GM21786 (cell line): ENCODE results near the gene SGSM2.

Experiments used
- ATAC-seq: cut with Tn5 transposase; IDR thresholded peaks from one replicate; pipeline ENCODE4 v1.9.1; 2021; ENCODE audit not compliant: unreplicated experiment

Gene SGSM2

DNA sequence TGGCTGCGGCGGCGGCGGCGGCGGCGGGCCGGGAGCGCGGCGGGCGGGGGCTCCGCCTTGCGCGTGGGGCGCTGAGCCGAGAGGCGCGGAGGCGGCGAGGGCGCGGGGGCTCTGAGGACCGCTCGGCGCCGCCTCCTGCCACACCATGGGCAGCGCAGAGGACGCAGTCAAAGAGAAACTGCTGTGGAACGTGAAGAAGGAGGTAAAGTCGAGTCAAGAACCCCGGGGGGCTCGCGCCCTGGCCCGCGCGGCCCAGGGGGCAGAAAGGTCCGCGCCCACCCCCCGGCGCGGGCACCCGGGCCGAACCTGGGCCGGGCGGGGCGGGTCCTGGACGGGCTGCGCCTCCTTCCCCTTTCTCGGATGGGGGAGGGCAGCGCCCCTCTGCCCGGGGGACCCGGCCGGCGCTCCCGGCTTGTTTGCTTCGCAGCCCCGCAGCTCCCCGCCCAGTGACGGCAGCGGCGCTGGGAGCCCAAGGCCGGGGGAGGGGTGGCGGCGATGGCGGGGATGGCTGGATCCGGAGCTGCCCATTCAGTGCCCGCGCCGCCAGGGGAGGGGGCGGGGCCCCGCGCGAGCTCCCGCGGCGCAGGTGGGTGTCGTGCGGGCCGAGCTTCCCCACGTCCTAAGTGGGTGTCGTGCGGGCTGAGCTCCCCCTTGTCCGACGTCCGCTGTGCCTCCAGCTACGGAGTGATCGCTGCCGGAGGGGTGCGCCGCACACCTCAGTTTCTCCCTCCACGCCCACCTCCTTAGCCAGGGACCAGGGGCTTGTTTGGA is 428 bp downstream of the SGSM2 start:
- no peak for ATAC-seq

DNA sequence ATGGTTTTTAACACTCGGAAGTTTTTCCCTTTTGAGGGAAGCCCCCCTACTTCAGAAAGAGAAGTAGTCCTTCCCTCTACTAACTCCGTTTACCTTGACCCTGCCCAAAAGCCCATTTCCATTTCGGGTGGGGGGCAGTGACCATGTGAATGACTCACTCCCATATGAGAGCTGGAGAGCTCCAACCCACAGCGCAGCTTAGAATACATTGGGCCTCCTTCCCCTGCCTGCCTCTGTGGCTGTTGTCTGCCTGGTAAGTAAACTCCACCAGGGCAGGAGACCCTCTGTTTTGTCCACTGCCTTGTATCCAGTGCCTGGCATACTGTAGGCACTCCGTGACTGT is 985 bp downstream of the SGSM2 start:
- ATAC-seq, result no peak

DNA sequence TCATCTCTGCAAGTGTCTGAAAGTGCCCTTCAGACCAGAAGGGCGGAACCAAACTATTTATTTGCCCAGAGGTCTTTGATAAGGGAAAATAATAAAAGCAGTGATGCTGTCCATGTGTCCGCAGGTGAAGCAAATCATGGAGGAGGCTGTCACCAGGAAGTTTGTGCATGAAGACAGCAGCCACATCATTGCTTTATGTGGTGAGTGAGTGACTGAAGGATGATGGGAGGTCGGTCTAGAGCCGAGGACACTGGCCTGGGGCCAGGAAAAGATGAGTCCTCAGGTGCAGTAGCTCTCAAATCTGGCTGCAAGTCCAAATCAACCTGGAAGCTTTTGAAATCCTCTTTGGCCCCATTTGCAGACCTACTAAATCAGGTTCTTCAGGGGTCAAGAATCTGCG is 6.1 kb downstream of the SGSM2 start:
- no peak for ATAC-seq

DNA sequence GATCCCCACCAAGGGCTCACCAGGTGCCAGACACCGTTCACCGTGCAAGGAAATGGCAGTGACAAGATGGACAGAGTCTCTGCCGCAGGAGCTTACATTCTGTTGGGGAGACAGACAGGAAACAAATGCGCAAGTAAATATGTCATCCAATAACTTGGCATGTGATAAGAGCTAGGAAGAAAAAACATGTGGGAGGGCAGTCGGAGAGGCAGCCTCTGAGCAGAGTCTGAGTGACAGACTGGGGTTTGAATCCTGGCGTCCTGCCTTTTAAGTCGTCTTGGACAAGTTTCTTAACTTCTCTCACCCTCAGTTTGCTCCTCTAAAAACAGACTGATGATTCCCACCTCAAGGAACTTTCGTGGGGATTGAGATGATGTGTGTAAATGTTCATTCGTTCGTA is 7.2 kb downstream of the SGSM2 start:
- ATAC-seq, result no peak

DNA sequence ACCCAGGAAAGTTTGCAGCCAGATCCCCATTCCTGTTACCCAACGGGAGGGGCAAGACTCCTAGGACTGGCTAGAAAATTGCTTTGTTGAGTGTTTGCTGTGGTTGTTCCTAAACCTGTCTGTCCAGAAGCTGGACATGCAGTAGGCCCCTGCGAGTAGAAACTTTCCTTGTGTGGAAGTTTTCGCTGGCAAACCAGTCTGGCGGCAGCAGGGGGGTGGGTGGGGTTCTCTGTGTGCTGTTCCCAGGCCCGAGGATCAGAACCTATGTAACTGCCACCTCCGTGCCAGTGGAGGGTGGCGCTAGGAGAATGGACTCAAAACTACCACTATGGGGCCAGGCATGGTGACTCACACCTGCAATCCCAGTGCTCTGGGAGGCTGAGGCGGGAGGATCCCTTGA is 9.2 kb downstream of the SGSM2 start:
- no peak for ATAC-seq

DNA sequence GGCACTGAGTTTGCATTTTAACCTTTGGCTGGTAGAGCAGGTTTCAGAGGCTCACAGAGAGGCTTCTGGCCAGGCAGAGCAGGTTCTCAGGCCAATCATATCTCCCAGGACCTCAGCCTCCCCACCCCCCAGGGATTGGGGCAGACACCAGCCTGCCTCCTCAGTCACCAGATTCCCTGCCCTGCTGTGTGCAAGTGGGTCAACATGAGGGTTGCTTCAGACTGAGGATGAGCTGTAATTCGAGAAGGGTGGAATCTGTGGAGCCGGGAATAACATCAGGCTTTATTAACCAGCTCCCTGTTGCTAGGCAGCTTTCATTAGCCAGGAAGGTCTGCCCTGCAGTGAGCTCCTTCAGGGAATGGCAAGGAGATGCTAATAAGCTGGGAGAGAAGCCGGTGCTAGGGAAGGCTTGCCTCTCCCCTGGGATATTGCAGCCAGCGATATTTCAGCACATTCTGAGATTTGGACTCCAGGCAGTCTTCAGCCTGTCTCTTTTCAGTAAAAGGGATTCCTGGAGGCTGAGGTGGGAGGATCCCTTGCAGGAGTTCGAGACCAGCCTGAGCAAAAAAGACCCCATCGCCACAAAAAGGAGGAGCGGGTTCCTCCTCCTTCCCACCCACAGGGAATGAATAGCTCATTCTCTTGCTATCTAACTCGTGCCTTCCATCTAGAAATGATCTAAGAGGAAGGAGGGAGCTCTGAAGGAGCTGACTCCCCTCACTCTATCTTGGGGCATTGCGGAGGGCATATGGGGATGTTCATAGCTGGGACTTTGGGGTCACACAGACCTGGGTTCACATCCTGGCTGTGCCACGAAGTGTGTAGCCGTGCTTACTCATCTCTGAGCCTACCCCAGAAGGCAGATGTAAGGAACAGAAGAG is 10.7 kb downstream of the SGSM2 start:
- no peak for ATAC-seq

DNA sequence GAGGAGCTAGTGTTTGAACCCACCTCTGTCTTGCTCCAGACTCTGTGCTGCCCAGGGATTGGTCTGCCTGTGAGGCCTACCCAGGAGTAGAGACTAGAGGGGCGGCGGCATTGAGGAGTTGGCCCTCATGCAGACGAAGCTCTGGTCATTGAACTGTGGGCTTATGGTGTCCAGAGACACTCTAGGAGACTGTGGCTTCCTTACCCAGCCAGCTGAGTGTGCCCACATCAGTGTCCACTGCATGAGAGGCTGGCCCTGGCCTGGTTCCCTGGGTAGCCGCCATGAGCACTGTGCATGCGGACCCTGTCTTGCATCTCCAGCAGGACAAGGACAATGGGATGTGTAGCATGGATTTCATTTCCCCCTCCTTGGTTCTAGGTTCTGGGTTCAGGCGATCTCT is 14.0 kb downstream of the SGSM2 start:
- ATAC-seq, result no peak

DNA sequence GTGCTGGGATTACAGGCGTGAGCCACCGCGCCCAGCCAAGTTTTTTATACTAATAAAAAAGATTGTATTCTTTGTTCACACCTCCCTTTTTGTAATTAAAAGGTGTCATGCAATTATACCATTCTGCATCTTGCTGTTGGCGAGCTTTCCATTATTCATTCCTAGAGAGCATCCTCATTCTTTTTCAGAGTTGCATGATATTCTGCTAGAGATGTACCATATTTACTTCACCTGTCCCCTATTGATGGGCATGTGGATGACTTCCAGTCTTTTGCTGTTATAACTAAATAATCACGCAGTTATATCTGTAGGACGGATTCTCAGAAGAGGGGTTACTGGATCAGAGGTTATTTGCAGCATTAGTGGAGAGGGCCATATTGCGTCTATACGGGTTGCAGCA is 17.0 kb downstream of the SGSM2 start:
- no peak for ATAC-seq

DNA sequence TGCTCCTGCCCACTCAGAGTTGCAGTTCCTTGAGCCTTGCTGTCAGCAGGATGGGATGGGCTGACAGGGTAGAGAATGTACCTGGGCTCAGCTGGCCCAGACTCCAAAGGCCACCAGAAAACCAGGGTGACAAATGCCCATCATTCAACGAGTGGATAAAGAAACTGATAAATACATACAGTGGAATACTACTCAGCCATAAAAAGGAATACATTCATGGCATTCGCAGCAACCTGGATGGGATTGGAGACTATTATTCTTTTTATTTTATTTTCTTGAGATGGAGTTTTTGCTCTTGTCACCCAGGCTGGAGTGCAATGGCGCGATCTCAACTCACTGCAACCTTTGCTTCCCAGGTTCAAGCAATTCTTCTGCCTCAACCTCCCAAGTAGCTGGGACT is 19.9 kb downstream of the SGSM2 start:
- ATAC-seq, result no peak

DNA sequence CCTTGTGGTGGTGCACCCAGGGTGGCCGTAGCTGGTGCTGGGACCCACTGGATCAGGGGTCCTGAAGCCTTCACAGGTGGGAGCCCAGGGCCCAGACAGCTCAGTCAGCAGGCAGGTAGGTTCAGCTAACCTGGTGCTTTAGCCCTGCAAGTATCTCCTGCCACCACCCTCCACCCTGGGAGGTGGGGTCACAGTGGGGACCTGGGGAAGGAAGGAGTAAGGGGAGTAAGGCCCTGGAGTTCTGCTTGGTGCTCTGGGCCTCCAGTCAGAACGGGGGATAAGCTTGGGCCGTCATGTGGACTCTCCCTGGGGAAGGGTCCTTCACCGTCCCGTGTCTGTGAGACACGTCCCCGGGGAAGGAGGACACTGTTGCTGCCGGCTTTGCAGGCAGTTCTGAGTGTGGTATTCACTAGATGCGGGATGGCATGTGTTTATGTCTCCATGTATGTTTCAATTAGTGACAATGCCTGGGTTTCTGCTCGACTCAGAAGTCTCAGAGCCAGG is 20.7 kb downstream of the SGSM2 start:
- ATAC-seq, result no peak

DNA sequence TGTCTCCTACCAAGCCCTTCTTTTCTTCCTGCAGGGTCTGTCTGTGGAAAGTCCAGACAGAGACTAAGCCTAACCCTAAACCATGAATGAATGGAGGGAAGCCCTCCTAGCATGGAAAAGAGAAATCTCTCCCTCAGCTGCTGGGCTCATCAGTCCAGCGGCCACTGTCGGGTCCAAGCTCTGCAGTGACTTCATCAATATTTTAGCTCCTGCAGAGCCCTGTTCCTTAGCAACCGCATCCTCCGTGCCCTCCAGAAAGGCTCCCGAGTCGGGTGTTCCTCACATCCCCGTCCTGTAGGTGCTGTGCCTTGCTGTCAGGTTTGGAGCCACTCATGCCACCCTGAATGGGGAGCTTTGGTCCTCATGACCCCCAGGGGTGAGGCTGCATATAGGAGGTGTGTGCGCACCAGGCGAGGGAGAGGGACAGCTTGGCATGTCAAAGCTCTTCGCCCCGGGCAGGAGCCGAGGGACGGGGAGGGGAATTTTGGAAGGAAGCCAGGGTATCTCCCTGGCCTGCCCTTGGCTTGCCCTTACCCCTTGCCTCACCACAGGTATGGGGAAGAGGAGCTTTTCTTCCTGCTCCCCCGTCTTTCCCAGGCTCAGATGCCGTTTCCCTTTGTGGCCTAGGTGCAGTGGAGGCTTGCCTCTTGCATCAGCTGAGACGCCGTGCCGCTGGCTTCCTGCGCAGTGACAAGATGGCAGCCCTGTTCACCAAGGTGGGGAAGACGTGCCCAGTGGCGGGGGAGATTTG is 23.9 kb downstream of the SGSM2 start:
- ATAC-seq, result no peak

DNA sequence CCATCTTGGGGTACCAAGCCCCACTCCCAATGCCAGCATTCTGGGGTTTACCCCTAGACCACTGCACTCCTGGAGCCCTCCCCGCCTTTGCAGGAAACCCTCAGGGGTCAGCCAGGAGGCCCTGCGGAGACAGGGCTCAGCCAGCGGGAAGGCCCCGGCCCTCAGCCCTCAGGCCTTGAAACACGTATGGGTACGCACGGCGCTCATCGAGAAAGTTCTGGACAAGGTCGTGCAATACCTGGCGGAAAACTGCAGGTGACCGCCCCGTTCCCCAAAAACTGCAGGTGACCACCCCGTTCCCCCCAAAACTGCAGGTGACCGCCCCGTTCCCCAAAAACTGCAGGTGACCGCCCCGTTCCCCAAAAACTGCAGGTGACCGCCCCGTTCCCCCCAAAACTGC is 24.7 kb downstream of the SGSM2 start:
- no peak for ATAC-seq

DNA sequence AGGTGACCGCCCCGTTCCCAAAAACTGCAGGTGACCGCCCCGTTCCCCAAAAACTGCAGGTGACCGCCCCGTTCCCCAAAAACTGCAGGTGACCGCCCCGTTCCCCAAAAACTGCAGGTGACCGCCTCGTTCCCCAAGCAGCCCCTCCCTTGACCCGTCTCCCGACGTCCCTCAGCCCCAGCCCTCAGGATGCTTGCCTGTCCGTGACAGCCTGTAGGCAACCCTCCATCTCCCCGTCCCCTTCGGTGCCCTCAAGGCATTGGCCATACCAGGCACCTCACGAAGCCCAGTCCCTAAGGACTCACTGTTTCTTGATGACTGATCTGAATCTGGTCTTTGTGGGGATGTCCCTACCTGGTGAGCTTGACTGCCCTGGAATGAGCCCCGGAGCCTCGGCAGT is 25.1 kb downstream of the SGSM2 start:
- no peak for ATAC-seq

DNA sequence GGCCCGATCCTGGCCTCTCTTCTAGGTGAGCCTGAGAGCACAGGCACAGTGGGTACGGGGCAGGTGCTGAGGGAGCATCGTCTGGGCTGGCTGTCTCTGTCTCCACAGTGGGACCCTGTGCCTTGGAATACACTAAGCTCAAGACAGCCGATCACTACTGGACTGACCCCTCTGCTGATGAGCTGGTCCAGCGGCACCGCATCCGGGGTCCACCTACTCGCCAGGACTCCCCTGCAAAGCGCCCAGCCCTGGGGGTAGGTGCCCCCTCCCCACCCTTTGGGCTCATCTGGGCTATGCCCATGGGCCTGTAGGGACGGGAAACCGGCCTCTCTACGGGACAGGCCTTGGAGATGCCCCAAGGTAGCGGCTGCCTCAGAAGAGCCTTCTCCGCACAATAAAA is 25.6 kb downstream of the SGSM2 start:
- ATAC-seq, result no peak

DNA sequence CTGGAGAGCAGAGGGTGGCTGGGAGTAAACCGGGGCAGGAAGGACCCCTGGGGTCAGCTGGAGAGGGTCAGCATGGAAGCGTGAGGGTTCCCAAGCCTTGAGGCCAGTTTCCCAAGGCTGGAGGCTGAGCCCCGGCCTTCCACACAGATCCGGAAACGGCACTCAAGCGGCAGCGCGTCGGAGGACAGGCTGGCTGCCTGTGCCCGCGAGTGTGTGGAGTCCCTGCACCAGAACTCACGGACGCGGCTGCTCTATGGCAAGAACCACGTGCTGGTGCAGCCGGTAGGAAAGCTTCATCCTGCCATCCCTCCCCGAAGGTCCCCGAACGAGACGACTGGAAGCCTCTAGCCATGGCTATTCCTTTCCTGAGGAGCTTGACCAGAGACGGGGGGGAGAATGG is 26.0 kb downstream of the SGSM2 start:
- ATAC-seq, result no peak

DNA sequence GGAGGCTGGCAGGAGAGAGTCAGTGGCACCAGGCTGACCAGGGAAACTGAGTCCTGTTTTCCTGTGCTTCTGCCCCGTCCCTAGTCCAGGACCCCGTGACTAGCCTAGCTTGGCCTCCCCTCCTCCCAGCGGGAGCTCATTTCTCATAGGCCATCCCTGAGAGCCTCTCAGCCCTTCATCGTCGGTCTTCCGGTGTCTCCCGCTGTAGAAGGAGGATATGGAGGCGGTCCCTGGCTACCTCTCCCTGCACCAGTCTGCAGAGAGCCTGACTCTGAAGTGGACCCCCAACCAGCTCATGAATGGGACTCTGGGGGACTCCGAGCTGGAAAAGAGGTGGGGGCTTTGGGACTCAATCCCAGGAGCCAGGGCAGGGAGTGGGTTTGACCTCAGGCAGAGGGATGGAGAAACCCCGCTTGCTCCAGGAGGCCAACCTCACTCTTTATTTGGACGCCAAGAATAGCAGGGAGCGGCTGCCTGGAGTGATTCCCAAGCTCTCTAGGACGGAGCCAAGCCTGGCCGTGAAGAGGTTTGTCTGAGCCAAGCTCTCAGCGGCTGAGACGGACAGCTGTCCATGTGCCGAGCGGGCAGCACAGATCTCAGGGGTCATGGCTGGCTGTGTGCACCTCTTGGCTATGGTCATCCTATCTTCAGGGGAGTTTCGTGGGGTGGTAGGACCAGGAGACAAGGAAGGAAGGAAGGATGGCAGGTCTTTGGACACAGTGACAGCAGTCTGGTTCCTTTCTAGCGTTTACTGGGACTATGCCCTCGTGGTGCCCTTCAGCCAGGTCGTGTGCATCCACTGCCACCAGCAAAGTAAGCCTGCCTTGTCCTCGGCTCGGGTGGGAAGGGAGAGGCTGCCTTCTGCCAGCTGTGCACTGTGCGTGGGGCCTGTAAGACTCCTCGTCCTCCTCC is 26.8 kb downstream of the SGSM2 start:
- ATAC-seq, result no peak

DNA sequence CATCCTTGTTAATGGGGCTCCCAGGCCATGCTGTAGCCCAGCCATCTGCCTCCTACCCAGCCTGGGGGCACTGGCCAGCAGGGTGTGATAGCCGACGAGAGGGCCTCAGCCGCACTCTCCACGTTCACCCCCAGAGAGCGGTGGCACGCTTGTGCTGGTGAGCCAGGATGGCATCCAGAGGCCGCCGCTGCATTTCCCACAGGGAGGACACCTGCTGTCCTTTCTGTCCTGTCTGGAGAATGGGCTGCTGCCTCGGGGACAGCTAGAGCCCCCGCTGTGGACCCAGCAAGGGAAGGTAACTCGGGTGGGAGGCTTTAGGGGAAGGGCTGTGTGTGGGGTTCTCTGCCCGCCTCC is 27.4 kb downstream of the SGSM2 start:
- no peak for ATAC-seq

DNA sequence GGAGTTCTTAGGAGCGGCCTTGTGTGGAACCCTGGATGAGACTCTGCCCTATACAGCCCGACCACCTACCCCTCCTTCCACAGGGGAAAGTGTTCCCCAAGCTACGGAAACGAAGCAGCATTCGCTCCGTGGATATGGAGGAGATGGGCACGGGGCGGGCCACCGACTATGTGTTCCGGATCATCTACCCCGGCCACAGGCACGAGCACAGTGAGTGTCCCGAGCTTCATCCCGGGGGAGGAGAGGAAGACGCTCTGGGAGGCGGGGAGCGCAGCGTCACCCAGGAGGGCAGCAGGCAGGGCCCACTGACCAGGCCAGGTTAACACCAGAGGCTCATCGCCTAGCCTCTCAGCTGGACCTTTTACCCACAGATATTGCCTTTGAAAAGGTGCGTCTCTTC is 27.8 kb downstream of the SGSM2 start:
- ATAC-seq, result no peak

DNA sequence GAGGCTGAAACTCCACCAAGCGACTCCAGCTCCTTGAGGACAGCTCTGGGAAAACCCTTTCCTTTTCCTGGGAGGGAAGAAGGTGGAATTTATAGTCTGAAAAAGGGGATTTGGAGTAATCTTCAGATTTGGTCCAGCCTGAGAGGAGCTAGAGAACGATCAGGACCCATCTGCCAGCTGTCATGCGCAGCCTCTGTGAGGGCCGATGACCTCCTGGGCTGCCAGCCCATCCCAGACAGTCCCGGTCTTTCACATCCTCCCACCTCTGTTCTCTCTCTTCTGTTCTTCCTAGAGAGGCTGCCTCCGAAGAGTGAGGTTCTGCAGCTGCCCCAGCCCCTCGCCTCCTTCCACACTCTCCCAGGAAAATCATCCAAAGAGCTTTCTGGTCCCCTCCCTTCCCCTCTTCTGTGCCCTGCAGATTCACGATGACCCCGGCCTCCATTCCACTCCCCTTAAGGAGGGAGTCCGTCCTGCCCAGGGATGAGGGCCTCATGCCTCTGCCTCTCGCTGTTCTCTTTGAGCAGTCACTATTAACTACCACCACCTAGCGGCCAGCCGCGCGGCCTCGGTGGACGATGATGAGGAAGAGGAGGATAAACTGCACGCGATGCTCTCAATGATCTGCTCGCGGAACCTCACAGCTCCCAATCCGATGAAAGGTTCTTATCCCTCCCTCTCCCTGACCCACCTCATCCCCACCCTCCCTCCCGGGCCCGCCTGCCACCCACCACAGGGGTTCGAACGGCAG is 29.6 kb downstream of the SGSM2 start:
- no peak for ATAC-seq

DNA sequence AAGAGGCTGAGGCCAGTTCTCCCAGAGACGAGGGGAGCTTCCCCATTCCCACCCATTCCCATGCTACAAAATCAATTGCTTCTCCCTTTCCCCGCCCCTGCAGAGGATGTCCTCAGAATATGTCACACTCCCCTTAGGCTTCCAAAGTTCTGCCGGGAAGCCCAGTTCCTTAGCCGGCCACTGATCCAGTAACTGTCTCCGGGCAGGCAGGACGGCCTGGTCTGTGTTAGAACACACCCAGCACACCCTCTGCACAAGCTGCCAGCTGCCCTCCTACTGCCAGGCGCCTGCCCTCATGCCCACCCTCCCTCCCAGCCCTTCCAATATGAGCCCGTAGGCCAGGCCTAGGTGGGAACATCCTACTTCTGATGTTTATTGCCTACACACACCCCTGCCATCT is 31.1 kb downstream of the SGSM2 start:
- no peak for ATAC-seq
